CD4-positive, alpha-beta T cell (primary cell): ENCODE results near the gene BCAR3. TPM values are rescaled to one million over a fixed set of nuclear protein-coding genes. Genes with fewer than 3 reads are reported as not detected.

Experiments used
- ATAC-seq: fragments of 200-7000 bp; cut with Tn5 transposase; one replicate; pipeline ENCODE4 v1.10.0; 2022; ENCODE audit warnings: mild to moderate bottlenecking; ENCODE audit not compliant: poor library complexity
- CTCF ChIA-PET: fragments of 350-600 bp; sonication (Branson Sonifier 250); formaldehyde crosslinking; loops from one replicate; lab custom pipeline; 2021; ENCODE audit warnings: antibody characterized with exemption, inconsistent platforms; lab: Charles Lee
- POLR2A ChIA-PET: fragments of 350-600 bp; sonication (Branson Sonifier 250); formaldehyde crosslinking; loops from one replicate; lab custom pipeline; 2021; ENCODE audit warnings: antibody characterized with exemption, inconsistent platforms; lab: Charles Lee
- DNase-seq, 14 experiments: peaks; one replicate each; pipeline ENCODE4 v3.0.0-alpha.2; 2013 to 2020; ENCODE audit warnings: mixed read lengths in 2 of 14
- H3K27ac ChIP-seq, 2 donors: one replicate each; pipeline versions ENCODE4 v1.5.1 to v1.7.0; 2013; ENCODE audit warnings: low read length in 2 of 2, low read depth in 1 of 2, mild to moderate bottlenecking in 1 of 2
- H3K27me3 ChIP-seq, 2 experiments: 1 replicate in 1 of 2; 2 replicates in 1 of 2; pipeline versions ENCODE4 v1.6.1 to v1.7.0; 2013; ENCODE audit warnings: low read length in 2 of 2, control low read depth in 1 of 2, mild to moderate bottlenecking in 1 of 2, moderate library complexity in 1 of 2; ENCODE audit not compliant: insufficient read depth in 2 of 2, control insufficient read depth in 1 of 2
- H3K36me3 ChIP-seq: one replicate; pipeline ENCODE4 v1.6.1; 2013; ENCODE audit warnings: low read length, control low read depth; ENCODE audit not compliant: insufficient read depth
- H3K4me1 ChIP-seq: one replicate; pipeline ENCODE4 v1.6.1; 2013; ENCODE audit warnings: low read length, control low read depth; ENCODE audit not compliant: insufficient read depth
- H3K4me3 ChIP-seq: one replicate; pipeline ENCODE4 v1.5.1; 2013; ENCODE audit warnings: mild to moderate bottlenecking, low read length, moderate library complexity
- H3K9me3 ChIP-seq, 2 experiments: 1 replicate in 1 of 2; 2 replicates in 1 of 2; pipeline versions ENCODE4 v1.6.1 to v1.7.0; 2013; ENCODE audit warnings: low read length in 2 of 2, mild to moderate bottlenecking in 2 of 2, control low read depth in 1 of 2, moderate library complexity in 1 of 2; ENCODE audit not compliant: control insufficient read depth in 1 of 2, insufficient read depth in 1 of 2
- H3K27ac Mint-ChIP-seq: one replicate; pipeline ENCODE4 v1.8.0; 2020; ENCODE audit warnings: mixed read lengths
- H3K27me3 Mint-ChIP-seq: one replicate; pipeline ENCODE4 v1.8.0; 2021; ENCODE audit warnings: mixed read lengths
- H3K36me3 Mint-ChIP-seq: one replicate; pipeline ENCODE4 v1.8.0; 2021; ENCODE audit warnings: low read depth, mixed read lengths
- H3K4me1 Mint-ChIP-seq: one replicate; pipeline ENCODE4 v1.8.0; 2021; ENCODE audit warnings: low read depth, mixed read lengths
- H3K4me3 Mint-ChIP-seq: one replicate; pipeline ENCODE4 v1.8.0; 2020; ENCODE audit warnings: mild to moderate bottlenecking, mixed read lengths
- H3K9me3 Mint-ChIP-seq: one replicate; pipeline ENCODE4 v1.8.0; 2020; ENCODE audit warnings: mixed read lengths
- CTCF ChIP-seq: fragments of 200-600 bp; IDR thresholded peaks from one replicate; pipeline ENCODE4 v1.8.0; 2022; ENCODE audit warnings: antibody characterized with exemption, mild to moderate bottlenecking
- intact Hi-C, 2 experiments: fragments of 100-400 bp; cut with DNase I in 1 of 2; cut with micrococcal nuclease in 1 of 2; formaldehyde crosslinking; loops; one replicate each; pipeline versions ENCODE4 v1.15.1 to v1.9.0; 2023 to 2025; cut with DNase I, micrococcal nuclease
- polyA plus RNA-seq, 2 donors: library from polyadenylated mRNA; unstranded; fragments of 120-200 nt; gene quantifications; one replicate each; pipeline ENCODE4 v1.2.1, GENCODE V29; 2013
- total RNA-seq, 174 experiments: library from RNA in 2 of 174; stranded (reverse) in 2 of 174; gene quantifications; one replicate each; pipeline ENCODE4 v1.2.3 and lab custom pipeline; 2021 to 2026

The BCAR3 gene
- total RNA-seq (under 1 TPM; 0.47 to 0.92 TPM), total RNA-seq (lab: John Stamatoyannopoulos, UW) (0.68 to 24.7 (median 2.2) reads per million in 172 experiments)
- polyA plus RNA-seq (2013, experiment 1 of 2): 0.52 TPM
- 1.1 TPM for polyA plus RNA-seq (2013, experiment 2 of 2)

GRCh38 chr1:93681101-93681988 is at the start of gene BCAR3:
Gene BCAR3 (minus strand): TSS chr1:93681837. CDS start chr1:93674930, 6,907 bp downstream.
- Mint-ChIP-seq H3K4me1 (peaks cover 9% of the 10 kb centered on the region), H3K9me3 (no peaks in the 10 kb centered on the region), H3K27ac (no peak within 1 kb of the TSS), H3K36me3 (no peaks in the 10 kb centered on the region), H3K4me3 (peak within 1 kb of the TSS; percentile 79), H3K27me3 (peaks cover 61% of the 10 kb centered on the region)
- peaks cover 15% of the 10 kb centered on the region for H3K4me1 ChIP-seq
- ATAC-seq (peak; percentile 24), DNase-seq (peak in 3 of 14 experiments; percentile 6 to 37 (median 36))
- no peak for TF ChIP-seq CTCF
- peaks cover 10 to 26% of the 10 kb centered on the region in 2 experiments for H3K27me3 ChIP-seq
- no peak within 1 kb of the TSS for H3K27ac ChIP-seq
- POLR2A ChIA-PET: interaction anchor here (0.6 kb wide), 1 partner anchor 790 kb away, joined by 3 read pairs; no protein-coding TSS in a partner anchor
- CTCF ChIA-PET: no interaction called here
- intact Hi-C loops: no loop called here
- H3K9me3 ChIP-seq: peaks cover 0 to 4% of the 10 kb centered on the region in 2 experiments
- no peaks in the 10 kb centered on the region for H3K36me3 ChIP-seq
- peak within 1 kb of the TSS; percentile 35 for H3K4me3 ChIP-seq

GRCh38 chr1:93730621-93731020 is 49.0 kb upstream of the BCAR3 start:
- ATAC-seq: no peak
- TF ChIP-seq CTCF: no peak
- no peaks in the 10 kb centered on the region for H3K9me3 Mint-ChIP-seq
- ChIA-PET POLR2A (no interaction called here), CTCF (no interaction called here)
- no peak for DNase-seq
- no peaks in the 10 kb centered on the region for H3K36me3 ChIP-seq
- H3K4me1 Mint-ChIP-seq: no peaks in the 10 kb centered on the region
- intact Hi-C loops: no loop called here
- H3K27me3 ChIP-seq: no peaks in the 10 kb centered on the region
- no peaks in the 10 kb centered on the region for H3K36me3 Mint-ChIP-seq
- no peak overlapping the region for H3K4me3 Mint-ChIP-seq
- H3K27me3 Mint-ChIP-seq: no peaks in the 10 kb centered on the region
- H3K4me3 ChIP-seq: no peak overlapping the region
- H3K9me3 ChIP-seq: no peaks in the 10 kb centered on the region
- no peak overlapping the region for H3K27ac Mint-ChIP-seq
- no peaks in the 10 kb centered on the region for H3K4me1 ChIP-seq
- H3K27ac ChIP-seq: no peak overlapping the region

- H3K36me3 ChIP-seq: no peaks in the 10 kb centered on the region
- H3K4me1 ChIP-seq: no peaks in the 10 kb centered on the region
- Mint-ChIP-seq H3K27me3 (no peaks in the 10 kb centered on the region), H3K4me3 (no peak overlapping the region), H3K4me1 (no peaks in the 10 kb centered on the region), H3K36me3 (no peaks in the 10 kb centered on the region), H3K9me3 (no peaks in the 10 kb centered on the region), H3K27ac (no peak overlapping the region)
- DNase-seq: no peak
- H3K27ac ChIP-seq: no peak overlapping the region
- no peak overlapping the region for H3K4me3 ChIP-seq
- no peaks in the 10 kb centered on the region for H3K27me3 ChIP-seq
- CTCF ChIA-PET: no interaction called here
- POLR2A ChIA-PET: no interaction called here
- intact Hi-C loops: no loop called here
- H3K9me3 ChIP-seq: no peaks in the 10 kb centered on the region
- no peak for ATAC-seq
- no peak for TF ChIP-seq CTCF
Observed at GRCh38 chr1:93729906-93730305, 48.3 kb upstream of the BCAR3 start.
